ENCODE data around the gene ADIG.

GRCh38 chr20:38588303-38588702, 7.3 kb downstream of the ADIG start:
- TF ChIP-seq CTCF (IDR thresholded peaks at IDR 0.05) (no peak), POLR2A (IDR thresholded peaks at IDR 0.05) (no peak)

Data from lower leg skin (tissue), 3 donors.